Measurements from ENCODE around the gene TADA1. TPM values are rescaled to one million over a fixed set of nuclear protein-coding genes. Genes with fewer than 3 reads are reported as not detected.

TADA1 gene
- total and polyA plus RNA-seq, 2 experiments from 2014 or later = 21.8 to 22.0 TPM

DNA sequence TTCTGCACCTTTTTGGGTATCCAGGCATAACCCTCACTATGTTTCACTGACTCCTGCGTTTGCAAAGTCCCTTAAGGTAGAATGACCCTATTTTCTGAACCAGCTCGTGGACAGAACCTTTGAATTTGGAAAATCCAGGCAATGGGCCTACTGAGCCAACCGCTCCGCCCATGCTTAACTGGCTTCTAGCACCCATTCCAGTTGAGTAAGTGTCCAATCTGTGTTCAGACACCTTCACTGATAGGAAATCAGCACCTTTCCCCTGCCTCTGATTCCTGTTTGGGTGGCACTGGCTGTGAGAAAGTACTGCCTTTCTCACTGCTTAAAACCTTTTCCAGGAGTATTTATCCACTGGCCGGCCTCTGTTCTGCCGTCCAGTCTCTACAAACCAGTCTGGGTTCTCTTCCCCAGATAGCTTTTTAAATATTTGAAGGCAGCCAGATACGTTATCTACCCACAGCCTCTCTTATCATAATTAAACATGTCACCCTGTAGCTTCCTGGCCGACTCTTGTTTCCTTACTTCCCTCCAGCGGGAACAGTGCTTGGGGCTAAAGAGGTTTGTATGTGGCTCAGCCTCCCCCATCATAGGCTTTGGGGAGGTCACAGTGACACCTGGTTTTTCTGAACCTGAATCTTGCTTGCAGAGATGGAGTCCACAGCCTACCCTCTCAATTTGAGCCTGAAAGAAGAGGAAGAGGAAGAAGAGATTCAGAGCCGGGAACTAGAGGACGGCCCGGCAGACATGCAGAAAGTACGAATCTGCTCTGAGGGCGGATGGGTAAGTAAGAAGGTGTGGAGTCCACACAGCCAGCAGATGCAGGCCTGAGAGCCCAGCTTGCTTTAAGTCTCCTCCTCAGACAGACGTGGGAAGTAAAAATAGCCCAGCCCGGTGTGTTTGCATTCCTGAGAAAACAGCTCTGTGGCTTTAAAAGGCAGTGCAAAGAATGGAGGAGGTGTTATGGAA, 35.5 kb downstream of the TADA1 start:
- H3K9me3 Mint-ChIP-seq = no peaks in the 10 kb centered on the region
- H3K4me3 ChIP-seq = peak overlapping the region; percentile 87
- DNase-seq (ENCODE audit: low spot score) (no peak), ATAC-seq (no peak)
- H4K20me1 ChIP-seq (replicated peaks; ENCODE audit: insufficient read depth) = peaks cover 7% of the 10 kb centered on the region
- TF ChIP-seq, protein P1, sequence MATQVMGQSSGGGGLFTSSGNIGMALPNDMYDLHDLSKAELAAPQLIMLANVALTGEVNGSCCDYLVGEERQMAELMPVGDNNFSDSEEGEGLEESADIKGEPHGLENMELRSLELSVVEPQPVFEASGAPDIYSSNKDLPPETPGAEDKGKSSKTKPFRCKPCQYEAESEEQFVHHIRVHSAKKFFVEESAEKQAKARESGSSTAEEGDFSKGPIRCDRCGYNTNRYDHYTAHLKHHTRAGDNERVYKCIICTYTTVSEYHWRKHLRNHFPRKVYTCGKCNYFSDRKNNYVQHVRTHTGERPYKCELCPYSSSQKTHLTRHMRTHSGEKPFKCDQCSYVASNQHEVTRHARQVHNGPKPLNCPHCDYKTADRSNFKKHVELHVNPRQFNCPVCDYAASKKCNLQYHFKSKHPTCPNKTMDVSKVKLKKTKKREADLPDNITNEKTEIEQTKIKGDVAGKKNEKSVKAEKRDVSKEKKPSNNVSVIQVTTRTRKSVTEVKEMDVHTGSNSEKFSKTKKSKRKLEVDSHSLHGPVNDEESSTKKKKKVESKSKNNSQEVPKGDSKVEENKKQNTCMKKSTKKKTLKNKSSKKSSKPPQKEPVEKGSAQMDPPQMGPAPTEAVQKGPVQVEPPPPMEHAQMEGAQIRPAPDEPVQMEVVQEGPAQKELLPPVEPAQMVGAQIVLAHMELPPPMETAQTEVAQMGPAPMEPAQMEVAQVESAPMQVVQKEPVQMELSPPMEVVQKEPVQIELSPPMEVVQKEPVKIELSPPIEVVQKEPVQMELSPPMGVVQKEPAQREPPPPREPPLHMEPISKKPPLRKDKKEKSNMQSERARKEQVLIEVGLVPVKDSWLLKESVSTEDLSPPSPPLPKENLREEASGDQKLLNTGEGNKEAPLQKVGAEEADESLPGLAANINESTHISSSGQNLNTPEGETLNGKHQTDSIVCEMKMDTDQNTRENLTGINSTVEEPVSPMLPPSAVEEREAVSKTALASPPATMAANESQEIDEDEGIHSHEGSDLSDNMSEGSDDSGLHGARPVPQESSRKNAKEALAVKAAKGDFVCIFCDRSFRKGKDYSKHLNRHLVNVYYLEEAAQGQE (IDR thresholded peaks at IDR 0.05; ENCODE audit: unreplicated experiment) = no peak
- no peak for TF ChIP-seq EZH2 (IDR thresholded peaks at IDR 0.05; ENCODE audit: low read depth, unreplicated experiment)
- no peak for TF ChIP-seq ZNF331 (CRISPR knock-in tag; IDR thresholded peaks at IDR 0.05; ENCODE audit: low read depth)
- TF ChIP-seq, protein P2, sequence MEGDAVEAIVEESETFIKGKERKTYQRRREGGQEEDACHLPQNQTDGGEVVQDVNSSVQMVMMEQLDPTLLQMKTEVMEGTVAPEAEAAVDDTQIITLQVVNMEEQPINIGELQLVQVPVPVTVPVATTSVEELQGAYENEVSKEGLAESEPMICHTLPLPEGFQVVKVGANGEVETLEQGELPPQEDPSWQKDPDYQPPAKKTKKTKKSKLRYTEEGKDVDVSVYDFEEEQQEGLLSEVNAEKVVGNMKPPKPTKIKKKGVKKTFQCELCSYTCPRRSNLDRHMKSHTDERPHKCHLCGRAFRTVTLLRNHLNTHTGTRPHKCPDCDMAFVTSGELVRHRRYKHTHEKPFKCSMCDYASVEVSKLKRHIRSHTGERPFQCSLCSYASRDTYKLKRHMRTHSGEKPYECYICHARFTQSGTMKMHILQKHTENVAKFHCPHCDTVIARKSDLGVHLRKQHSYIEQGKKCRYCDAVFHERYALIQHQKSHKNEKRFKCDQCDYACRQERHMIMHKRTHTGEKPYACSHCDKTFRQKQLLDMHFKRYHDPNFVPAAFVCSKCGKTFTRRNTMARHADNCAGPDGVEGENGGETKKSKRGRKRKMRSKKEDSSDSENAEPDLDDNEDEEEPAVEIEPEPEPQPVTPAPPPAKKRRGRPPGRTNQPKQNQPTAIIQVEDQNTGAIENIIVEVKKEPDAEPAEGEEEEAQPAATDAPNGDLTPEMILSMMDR (conservative IDR thresholded peaks at IDR 0.05; ENCODE audit: low read depth in 2 of 2) = no peak
- no peak for TF ChIP-seq NANOG (IDR thresholded peaks at IDR 0.05; ENCODE audit: borderline replicate concordance)
- no peak for TF ChIP-seq STAT1 (IDR thresholded peaks at IDR 0.05; ENCODE audit: unreplicated experiment)
- no peak for TF ChIP-seq ZNF114 (CRISPR knock-in tag; IDR thresholded peaks at IDR 0.05)
- TF ChIP-seq, protein P3, sequence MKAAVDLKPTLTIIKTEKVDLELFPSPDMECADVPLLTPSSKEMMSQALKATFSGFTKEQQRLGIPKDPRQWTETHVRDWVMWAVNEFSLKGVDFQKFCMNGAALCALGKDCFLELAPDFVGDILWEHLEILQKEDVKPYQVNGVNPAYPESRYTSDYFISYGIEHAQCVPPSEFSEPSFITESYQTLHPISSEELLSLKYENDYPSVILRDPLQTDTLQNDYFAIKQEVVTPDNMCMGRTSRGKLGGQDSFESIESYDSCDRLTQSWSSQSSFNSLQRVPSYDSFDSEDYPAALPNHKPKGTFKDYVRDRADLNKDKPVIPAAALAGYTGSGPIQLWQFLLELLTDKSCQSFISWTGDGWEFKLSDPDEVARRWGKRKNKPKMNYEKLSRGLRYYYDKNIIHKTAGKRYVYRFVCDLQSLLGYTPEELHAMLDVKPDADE (IDR thresholded peaks at IDR 0.05) = no peak
- TF ChIP-seq EZH2phosphoT487 (IDR thresholded peaks at IDR 0.05; ENCODE audit: unreplicated experiment) = no peak
- H3K27ac Mint-ChIP-seq = peak overlapping the region; percentile 93
- H3K36me3 Mint-ChIP-seq (ENCODE audit: low read depth) = peaks cover 56% of the 10 kb centered on the region
- no peaks in the 10 kb centered on the region for H3K27me3 ChIP-seq (ENCODE audit: insufficient read depth)
- peak overlapping the region; percentile 88 for H3K27ac ChIP-seq (ENCODE audit: low read depth)
- no peak overlapping the region for H2AFZ ChIP-seq
- H3K4me3 Mint-ChIP-seq = peak overlapping the region; percentile 89
- H3K9me2 ChIP-seq (ENCODE audit: insufficient read depth) = peaks cover 2% of the 10 kb centered on the region; the same call in 1 of the 2 replicates
- peaks cover 24% of the 10 kb centered on the region for H3K4me1 Mint-ChIP-seq
- H3K4me1 ChIP-seq (ENCODE audit: insufficient read depth) = peaks cover 15% of the 10 kb centered on the region
- H3K79me2 ChIP-seq (replicated peaks; ENCODE audit: insufficient read depth) = peaks cover 49% of the 10 kb centered on the region
- peak overlapping the region; percentile 96 for H3K4me2 ChIP-seq
- peaks cover 14% of the 10 kb centered on the region for H3K27me3 Mint-ChIP-seq (ENCODE audit: insufficient read depth, low read depth, poor library complexity)
- 0 out of 2 replicates have a peak, but pooled peaks cover 6% of the 10 kb centered on the region for H3F3A ChIP-seq (replicated peaks; ENCODE audit: low read depth)
- H3K36me3 ChIP-seq (ENCODE audit: insufficient read depth) = peaks cover 41% of the 10 kb centered on the region
